Measurements from ENCODE around the gene PCGF1. TPM values are rescaled to one million over a fixed set of nuclear protein-coding genes. Genes with fewer than 3 reads are reported as not detected.
A peak's percentile ranks its signal among the peaks of the same experiment; 100 is the strongest.
"Not testable (repeated sequence)": the region's sequence is repeated elsewhere in the genome, so short reads cannot be mapped to it uniquely, and the experiment has no call there.

Gene PCGF1
- total RNA-seq, 1 donor from 2014 or later, result 41.9 TPM

DNA sequence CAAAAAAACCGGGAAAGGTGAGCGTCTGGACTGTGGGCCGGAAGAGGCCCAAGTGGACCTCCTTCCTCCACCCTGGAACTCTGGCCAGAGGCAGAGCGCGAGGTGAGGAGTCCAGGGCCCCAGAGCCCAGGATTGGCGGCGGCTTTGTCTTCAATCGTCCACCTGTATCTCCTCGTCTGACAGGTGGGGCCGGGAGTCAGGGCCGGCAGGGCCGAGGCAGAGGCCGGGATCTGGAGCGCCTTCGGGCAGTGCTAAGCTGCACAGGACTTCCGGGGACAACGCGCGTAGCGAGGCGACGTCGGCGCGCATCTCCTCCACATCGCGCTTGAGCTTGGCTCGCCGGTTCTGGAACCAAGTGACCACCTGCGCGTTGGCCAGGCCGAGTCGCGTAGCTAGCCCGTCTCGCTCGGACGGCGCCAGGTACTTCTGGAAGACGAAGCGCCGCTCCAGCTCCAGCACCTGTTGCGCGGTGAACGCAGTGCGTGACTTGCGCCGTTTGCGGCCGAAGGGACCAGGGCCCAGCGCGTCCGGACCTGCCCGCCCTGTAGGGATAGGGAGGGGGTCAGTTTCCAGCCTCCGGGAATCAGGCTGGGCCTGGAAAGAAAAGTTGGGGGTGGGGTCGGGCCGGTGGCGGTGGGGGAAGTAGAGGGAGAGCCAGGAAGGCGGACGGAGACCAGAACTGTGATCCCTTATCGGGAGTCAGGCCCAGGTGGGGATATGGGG lies 9.6 kb downstream of the PCGF1 start:
- H3K27ac Mint-ChIP-seq, result peak overlapping the region; percentile 85
- H3K36me3 Mint-ChIP-seq (ENCODE audit: low read depth), result peaks cover 42% of the 10 kb centered on the region
- peaks cover 42% of the 10 kb centered on the region for H3K4me1 Mint-ChIP-seq (ENCODE audit: low read depth)
- no peak for DNase-seq (ENCODE audit: low spot score)
- intact Hi-C loops (cut with micrococcal nuclease), result loop anchor here (1.0 kb wide), 4 partner anchors 9 to 31 kb away; partner anchors contain the start of genes AUP1, HTRA2, PCGF1 and TLX2
- H3K27me3 Mint-ChIP-seq (ENCODE audit: insufficient read depth), result peaks cover 44% of the 10 kb centered on the region
- peak overlapping the region; percentile 93 for H3K4me3 Mint-ChIP-seq
- H3K9me3 Mint-ChIP-seq, result no peaks in the 10 kb centered on the region

DNA sequence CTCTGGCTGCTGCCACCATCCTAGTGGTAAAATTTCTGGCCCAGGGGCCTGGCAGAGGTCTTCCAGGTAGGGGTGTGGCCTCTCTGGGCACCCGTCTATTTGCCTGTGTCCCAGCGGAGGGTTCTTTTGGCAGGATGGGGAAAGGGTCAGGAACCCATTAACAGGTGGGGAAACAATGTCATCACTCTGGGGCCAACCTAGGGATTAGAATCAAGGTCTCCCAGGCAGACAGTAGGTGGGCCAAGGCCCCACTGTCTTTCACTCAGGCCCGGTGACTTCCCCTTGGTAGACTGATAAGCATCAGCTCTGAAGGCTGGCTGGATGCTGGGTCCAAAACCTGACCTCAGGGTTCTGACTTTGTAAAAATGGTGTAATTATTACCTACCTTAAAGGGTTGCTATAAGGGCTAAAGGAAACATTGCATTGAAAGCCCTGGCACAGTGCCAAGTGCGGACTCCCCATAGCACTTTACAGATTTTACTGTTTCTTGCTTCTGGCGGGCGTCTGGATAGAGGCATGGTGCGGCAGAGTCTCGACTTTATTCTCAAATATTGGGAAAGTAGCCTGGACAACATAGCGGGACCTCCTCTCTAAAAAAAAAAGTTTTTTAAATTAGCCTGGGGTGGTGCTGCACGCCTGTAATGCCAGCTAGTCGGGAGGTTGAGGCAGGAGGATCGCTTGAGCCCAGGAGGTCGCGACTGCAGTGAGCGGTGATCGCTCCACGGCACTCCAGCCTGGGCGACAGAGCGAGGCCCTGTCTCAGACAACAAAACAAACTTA lies 10.3 kb downstream of the PCGF1 start:
- peaks cover 43% of the 10 kb centered on the region for H3K36me3 Mint-ChIP-seq (ENCODE audit: low read depth)
- DNase-seq (ENCODE audit: low spot score), result no peak
- intact Hi-C loops (cut with micrococcal nuclease), result no loop called here
- H3K9me3 Mint-ChIP-seq, result no peaks in the 10 kb centered on the region
- H3K4me3 Mint-ChIP-seq, result peak overlapping the region; percentile 93
- H3K4me1 Mint-ChIP-seq (ENCODE audit: low read depth), result peaks cover 35% of the 10 kb centered on the region
- peaks cover 38% of the 10 kb centered on the region for H3K27me3 Mint-ChIP-seq (ENCODE audit: insufficient read depth)
- peak overlapping the region; percentile 52 for H3K27ac Mint-ChIP-seq

DNA sequence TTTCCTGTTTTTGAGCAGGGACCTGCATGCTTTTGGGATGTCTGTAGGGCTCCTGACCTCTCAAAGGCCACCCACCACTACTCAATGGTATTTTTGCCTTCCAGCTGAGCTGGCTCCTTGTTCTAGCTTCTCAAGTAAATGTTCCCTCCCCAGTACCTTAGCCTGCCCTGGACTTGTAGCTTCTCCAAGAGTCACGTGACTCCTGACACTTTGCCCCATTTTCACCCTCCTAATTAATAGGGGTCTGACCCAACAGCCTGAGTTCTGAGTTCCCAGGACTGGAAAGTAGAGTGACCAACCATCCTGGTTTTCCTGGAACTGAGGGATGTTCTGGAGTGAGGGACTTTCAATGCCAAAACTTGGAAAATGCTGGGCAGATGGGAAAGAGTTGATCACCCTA lies 12.1 kb downstream of the PCGF1 start:
- peaks cover 45% of the 10 kb centered on the region for H3K36me3 Mint-ChIP-seq (ENCODE audit: low read depth)
- no peaks in the 10 kb centered on the region for H3K9me3 Mint-ChIP-seq
- no peak overlapping the region for H3K4me3 Mint-ChIP-seq
- intact Hi-C loops (cut with micrococcal nuclease), result no loop called here
- peaks cover 22% of the 10 kb centered on the region for H3K27me3 Mint-ChIP-seq (ENCODE audit: insufficient read depth)
- peaks cover 26% of the 10 kb centered on the region for H3K4me1 Mint-ChIP-seq (ENCODE audit: low read depth)
- no peak overlapping the region for H3K27ac Mint-ChIP-seq
- DNase-seq (ENCODE audit: low spot score), result no peak

DNA sequence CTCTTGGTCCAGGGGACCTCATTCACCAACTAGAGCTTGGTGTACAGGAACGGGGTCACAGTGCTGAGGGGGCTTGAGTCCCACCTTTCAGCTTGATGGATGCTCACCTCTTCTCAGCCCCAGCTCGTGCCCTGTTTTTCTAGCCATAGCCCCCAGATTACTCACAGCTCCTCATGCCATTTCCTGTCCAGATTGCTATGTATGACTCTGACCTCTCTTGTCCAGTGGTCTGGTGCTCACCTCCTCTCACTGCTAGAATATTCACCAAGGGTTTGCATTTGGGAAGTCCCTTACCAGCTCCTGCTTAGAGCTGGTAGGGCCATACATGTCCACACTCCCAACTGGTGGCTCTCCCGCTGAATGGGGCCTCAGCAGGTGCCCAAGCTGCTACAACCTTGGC lies 13.9 kb downstream of the PCGF1 start:
- H3K4me1 Mint-ChIP-seq (ENCODE audit: low read depth), result peaks cover 13% of the 10 kb centered on the region
- no peak overlapping the region for H3K4me3 Mint-ChIP-seq
- intact Hi-C loops (cut with micrococcal nuclease), result no loop called here
- H3K9me3 Mint-ChIP-seq, result no peaks in the 10 kb centered on the region
- DNase-seq (ENCODE audit: low spot score), result no peak
- peaks cover 9% of the 10 kb centered on the region for H3K27me3 Mint-ChIP-seq (ENCODE audit: insufficient read depth)
- no peak overlapping the region for H3K27ac Mint-ChIP-seq
- peaks cover 49% of the 10 kb centered on the region for H3K36me3 Mint-ChIP-seq (ENCODE audit: low read depth)

DNA sequence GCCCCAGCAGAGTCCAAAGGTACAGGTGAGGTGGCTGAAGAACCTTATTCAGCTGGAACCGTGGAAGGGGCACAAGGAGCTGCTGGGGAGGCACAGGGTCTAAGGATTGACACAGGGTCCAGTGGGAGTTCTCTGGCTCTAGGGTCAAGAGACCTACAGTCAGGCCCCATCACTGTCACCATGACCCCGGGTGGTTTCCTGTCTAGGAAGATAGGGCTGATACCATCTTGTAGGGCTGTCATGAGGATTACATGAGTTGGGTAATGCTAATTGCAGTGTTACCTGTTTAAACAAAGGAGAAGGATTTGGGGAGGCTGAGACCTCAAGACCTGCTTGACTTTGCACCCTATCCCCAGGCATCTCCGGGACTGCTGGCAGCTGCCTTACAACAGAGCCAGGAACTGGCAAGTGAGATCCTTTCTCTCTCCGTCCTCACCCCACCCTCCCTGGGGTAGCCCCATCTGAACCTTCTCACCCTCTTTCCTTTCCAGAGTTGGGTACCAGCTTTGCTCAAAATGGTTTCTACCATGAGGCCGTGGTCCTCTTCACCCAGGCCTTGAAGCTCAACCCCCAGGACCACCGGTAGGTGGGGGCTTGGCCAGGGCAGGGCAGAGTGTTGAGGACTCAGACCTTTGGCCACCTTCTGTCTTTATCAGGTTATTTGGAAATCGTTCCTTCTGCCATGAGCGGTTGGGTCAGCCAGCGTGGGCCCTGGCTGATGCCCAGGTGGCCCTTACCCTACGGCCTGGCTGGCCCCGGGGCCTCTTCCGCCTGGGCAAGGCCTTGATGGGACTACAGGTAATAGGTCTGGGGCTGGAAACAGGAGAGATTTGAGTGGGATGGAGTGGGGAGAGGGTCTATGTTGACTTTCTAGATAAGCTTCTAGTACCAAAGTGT lies 15.6 kb downstream of the PCGF1 start:
- no peaks in the 10 kb centered on the region for H3K9me3 Mint-ChIP-seq

GRCh38 chr2:74489906-74490305 lies 17.6 kb downstream of the PCGF1 start:
- intact Hi-C loops (cut with micrococcal nuclease), result no loop called here
- no peak overlapping the region for H3K27ac Mint-ChIP-seq
- H3K9me3 Mint-ChIP-seq, result no peaks in the 10 kb centered on the region
- no peak for DNase-seq (ENCODE audit: low spot score)
- no peaks in the 10 kb centered on the region for H3K27me3 Mint-ChIP-seq (ENCODE audit: insufficient read depth)
- H3K4me1 Mint-ChIP-seq (ENCODE audit: low read depth), result no peaks in the 10 kb centered on the region
- H3K36me3 Mint-ChIP-seq (ENCODE audit: low read depth), result peaks cover 48% of the 10 kb centered on the region
- no peak overlapping the region for H3K4me3 Mint-ChIP-seq

More for the DNA sequence above, 15.6 kb downstream of the PCGF1 start:
- H3K27me3 Mint-ChIP-seq (ENCODE audit: insufficient read depth), result peaks cover 1% of the 10 kb centered on the region
- intact Hi-C loops (cut with micrococcal nuclease), result no loop called here
- H3K27ac Mint-ChIP-seq, result no peak overlapping the region
- no peak for DNase-seq (ENCODE audit: low spot score)
- H3K36me3 Mint-ChIP-seq (ENCODE audit: low read depth), result peaks cover 45% of the 10 kb centered on the region
- H3K4me1 Mint-ChIP-seq (ENCODE audit: low read depth), result no peaks in the 10 kb centered on the region
- no peak overlapping the region for H3K4me3 Mint-ChIP-seq

- intact Hi-C loops (cut with micrococcal nuclease), result no loop called here
- Mint-ChIP-seq H3K4me1 (ENCODE audit: low read depth) (peaks cover 5% of the 10 kb centered on the region), H3K27ac (no peak overlapping the region), H3K36me3 (ENCODE audit: low read depth) (peaks cover 42% of the 10 kb centered on the region), H3K9me3 (no peaks in the 10 kb centered on the region), H3K4me3 (no peak overlapping the region), H3K27me3 (ENCODE audit: insufficient read depth) (no peaks in the 10 kb centered on the region)
- no peak for DNase-seq (ENCODE audit: low spot score)
These were observed 18.6 kb downstream of the PCGF1 start for GRCh38 chr2:74488643-74489481.

- Mint-ChIP-seq H3K4me1 (ENCODE audit: low read depth) (peaks cover 18% of the 10 kb centered on the region), H3K27ac (no peak overlapping the region), H3K9me3 (no peaks in the 10 kb centered on the region), H3K4me3 (no peak overlapping the region), H3K27me3 (ENCODE audit: insufficient read depth) (no peaks in the 10 kb centered on the region), H3K36me3 (ENCODE audit: low read depth) (peaks cover 30% of the 10 kb centered on the region)
- no peak for DNase-seq (ENCODE audit: low spot score)
- intact Hi-C loops (cut with micrococcal nuclease), result no loop called here
These were observed 21.4 kb downstream of the PCGF1 start for GRCh38 chr2:74486141-74486540.

GRCh38 chr2:74483675-74484164 lies 23.8 kb downstream of the PCGF1 start:
- H3K36me3 Mint-ChIP-seq (ENCODE audit: low read depth), result peaks cover 28% of the 10 kb centered on the region
- H3K27me3 Mint-ChIP-seq (ENCODE audit: insufficient read depth); H3K9me3 Mint-ChIP-seq; DNase-seq (ENCODE audit: low spot score): not testable (repeated sequence)
- intact Hi-C loops (cut with micrococcal nuclease), result loop anchor here (1.0 kb wide), 12 partner anchors 11 to 746 kb away; partner anchors contain the start of genes AUP1, C2orf81, DOK1 and HTRA2
- H3K4me3 Mint-ChIP-seq, result peak overlapping the region; percentile 99
- H3K27ac Mint-ChIP-seq, result peak overlapping the region; percentile 99
- H3K4me1 Mint-ChIP-seq (ENCODE audit: low read depth), result peaks cover 35% of the 10 kb centered on the region

DNA sequence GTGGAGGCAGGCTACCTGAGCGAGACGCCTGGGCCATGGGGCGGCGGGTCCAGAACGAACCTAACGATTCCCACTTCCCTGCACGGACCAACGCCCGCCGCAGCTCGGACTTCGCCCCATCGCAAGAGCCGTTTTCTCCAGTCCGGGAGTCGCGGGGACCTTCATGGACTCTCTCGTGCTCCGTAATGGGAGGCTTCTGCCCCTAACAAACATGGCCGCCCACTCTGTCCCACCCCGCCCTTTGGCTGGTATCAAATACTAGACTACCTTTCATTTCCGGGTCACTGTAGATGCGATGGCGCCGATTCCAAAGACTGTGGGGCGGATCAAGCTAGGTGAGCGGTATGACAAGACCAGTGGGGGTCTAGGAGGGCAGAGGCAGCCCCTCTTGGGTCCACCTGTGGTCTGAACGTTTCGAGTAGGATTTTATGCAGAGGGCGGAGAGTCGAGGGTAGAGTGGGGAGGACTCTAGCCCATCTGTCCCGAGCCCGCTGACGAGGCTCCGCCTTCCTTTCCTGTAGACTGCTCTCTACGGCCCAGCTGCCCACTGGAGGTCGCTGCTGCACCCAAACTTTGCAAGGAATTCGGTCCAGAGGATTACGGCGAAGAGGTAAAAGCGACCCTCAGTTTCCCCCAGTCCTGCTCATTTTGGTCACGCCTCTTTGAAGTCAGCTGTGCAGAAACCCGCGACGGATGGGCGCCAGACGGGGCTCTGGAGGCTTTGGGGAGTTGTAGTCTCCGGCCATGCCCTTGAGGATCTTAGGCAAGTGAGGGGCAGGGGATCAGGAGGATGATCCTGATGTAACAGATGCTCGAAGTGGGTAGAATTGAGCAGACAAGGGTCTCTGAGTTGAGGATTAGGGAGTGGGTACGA lies 24.5 kb downstream of the PCGF1 start, which contains the start of the genes CCDC142 and TTC31:
TSS of gene CCDC142 (minus strand) at position 198 of the 874 bp plus-strand sequence. CDS start at position 37, 161 bp downstream.
TSS of gene TTC31 (plus strand) at position 281 of the 874 bp plus-strand sequence. CDS start at position 296, 15 bp downstream.
- Mint-ChIP-seq H3K27me3 (ENCODE audit: insufficient read depth) (no peaks in the 10 kb centered on the region), H3K27ac (peak within 1 kb of the TSS; percentile 99), H3K36me3 (ENCODE audit: low read depth) (peaks cover 28% of the 10 kb centered on the region), H3K4me3 (peak within 1 kb of the TSS; percentile 99), H3K4me1 (ENCODE audit: low read depth) (peaks cover 35% of the 10 kb centered on the region), H3K9me3 (no peaks in the 10 kb centered on the region)
- intact Hi-C loops (cut with micrococcal nuclease), result loop anchor here (1.0 kb wide), 12 partner anchors 11 to 746 kb away; partner anchors contain the start of genes AUP1, C2orf81, DOK1 and HTRA2
- DNase-seq (ENCODE audit: low spot score), result peak; percentile 89

Data from activated T-helper 1 cell treated with anti-CD3 and anti-CD28 coated beads, Interleukin-12 subunit alpha, Interleukin-12 subunit beta, Interleukin-2, Interleukin-4 antibody, amounts not matched to agents 30 ng/mL and 10 ng/mL and 1 ng/mL, durations not matched to agents 14 hours and 24 hours and 36 hours (primary cell).